Fibroblast of skin of right quadriceps (primary cell): ENCODE data around the gene TOMM34.

ENCODE experiments used
- DNase-seq: peaks from one replicate; pipeline ENCODE4 v3.0.0-alpha.2; 2013

The TOMM34 gene

GRCh38 chr20:44960103-44960852 is at the start of gene TOMM34:
Gene TOMM34, minus strand, starts transcription at chr20:44960397. Its CDS starts 64 bp downstream, at chr20:44960333.
- DNase-seq: peak; percentile 89

DNA sequence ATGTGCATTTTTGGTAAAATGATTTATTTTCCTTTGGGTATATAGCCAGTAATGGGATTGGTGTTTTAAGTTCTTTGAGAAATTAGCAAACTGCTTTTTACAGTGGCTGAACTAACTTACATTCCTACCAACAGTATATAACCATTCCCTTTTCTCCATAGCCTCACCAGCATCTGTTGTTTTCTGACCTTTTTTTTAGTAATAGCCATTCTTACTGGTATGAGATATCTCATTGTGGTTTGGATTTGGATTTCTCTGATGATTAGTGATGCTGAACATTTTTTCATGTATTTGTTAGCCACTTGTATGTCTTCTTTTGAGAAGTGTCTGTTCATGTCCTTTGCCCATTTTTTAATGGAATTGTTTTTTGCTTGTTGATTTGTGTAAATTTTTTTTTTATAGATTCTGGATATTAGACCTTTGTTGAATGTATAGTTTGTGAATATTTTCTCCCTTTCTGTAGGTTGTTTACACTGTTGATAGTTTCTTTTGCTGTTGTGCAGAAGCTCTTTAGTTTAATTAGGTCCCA is 48.4 kb upstream of the TOMM34 start:
- DNase-seq: peak; percentile 10

DNA sequence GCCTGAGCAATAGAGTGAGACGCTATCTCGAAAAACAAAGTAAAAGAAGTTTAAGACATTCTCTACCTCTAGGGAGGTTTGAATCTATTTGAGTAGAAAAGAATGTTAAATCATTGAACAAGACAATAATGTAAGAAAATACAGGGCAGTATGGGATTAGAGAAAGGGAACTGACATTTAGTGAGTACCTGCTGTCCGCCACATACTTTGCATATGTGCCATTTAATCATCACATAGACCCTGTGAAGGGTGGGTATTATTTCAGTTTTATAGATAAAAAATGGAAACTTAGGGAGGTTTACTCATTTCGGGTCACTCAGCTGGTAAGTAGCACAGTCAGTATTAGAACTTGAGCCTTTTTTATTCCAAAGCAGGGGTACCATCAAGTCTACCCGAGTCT is 37.5 kb upstream of the TOMM34 start:
- no peak for DNase-seq

GRCh38 chr20:44997171-44997570 is 37.0 kb upstream of the TOMM34 start:
- DNase-seq: no peak

DNA sequence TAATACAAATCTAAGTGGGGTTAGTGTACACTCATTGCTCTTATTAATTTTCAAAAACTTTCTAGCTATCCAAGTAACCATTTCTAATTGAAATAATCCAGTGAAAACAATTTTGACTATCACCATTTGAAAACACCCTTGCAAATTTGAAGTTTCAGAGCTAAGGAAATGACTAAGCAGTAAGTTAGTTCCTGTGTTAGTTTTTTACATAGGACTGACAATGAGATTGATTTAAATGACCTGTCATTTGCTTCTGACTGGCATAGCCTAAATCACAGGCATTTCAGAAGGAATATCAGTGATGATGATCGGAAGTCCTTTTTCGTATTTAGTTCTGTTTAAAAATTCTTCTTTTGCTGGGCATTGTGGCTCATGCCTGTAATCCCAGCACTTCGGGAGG is 33.1 kb upstream of the TOMM34 start:
- DNase-seq: no peak

DNA sequence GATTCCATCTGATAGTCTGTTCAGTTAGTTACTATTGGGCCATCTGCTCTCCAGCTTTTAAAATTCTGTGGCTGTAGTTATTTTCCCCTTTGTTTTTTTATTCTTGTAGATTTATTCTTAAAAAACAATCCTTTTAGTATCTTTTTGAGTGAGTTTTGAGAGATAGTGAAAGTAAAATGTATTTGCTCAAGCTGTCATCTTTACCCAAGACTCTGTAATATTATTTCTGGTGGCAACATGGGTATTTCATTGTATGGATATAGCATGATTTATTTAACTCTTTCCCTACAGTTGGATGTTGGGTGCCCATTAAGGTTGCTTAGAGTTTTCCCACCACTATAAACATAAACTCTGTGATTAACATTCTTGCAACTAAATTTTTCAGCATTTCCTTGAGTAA is 30.8 kb upstream of the TOMM34 start:
- DNase-seq: no peak

- DNase-seq: no peak
These were observed 30.2 kb upstream of the TOMM34 start for GRCh38 chr20:44990425-44990824.

- DNase-seq: no peak
These were observed 28.5 kb upstream of the TOMM34 start for GRCh38 chr20:44988631-44989171.

DNA sequence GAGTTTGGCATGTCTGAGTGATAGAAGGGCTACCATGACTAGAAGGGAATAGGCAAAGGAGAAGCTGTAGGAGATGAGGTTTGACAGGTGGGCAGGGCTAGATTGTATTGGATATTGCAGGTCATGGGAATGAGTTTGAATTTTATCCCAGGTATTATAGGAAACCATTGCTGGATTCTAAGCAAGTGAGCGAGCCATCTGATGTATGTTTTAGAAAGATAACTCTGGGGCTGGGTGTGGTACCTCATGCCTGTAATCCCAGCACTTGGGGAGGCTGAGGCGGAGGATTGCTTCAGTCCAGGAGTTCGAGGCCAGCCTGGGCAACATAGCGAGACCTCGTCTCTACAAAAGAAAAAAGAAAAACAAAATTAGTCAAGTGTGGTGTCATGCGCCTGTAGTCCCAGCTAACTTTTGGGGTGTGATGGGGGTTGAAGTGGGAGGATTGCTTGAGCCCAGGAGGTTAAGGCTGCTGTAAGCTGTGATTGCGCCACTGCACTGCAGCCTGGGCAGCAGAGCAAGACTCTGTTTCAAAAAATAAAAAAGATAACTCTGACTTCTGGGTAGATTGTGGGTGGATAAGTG is 23.0 kb upstream of the TOMM34 start:
- DNase-seq: no peak

DNA sequence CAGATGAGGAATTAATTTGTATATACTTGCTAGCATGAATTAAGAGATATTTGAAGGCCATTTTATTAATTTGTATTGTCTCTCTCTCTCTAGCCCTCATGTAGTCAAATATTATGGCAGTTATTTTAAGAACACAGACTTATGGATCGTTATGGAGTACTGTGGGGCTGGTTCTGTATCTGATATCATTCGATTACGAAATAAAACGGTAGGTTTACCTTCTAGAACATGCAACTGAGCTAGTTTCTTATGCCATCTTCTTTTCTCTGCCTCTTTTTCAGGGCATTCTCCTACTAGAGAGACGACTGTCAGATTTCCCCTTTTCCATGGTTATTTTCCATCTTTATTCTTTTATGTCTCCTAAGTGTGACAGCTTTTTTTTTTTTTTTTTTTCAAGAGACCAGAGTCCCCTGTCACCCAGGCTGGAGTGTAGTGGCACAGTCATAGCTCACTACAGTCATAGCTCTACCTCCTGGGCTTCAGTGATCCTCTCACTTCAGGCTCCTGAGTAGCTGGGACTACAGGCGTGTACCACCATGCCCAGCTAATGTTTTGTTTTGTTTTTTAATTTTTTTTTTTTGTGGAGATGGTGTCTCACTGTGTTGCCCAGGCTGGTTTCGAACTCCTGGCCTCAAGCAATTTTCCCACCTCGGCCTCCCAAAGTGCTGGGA is 21.7 kb upstream of the TOMM34 start:
- DNase-seq: no peak

DNA sequence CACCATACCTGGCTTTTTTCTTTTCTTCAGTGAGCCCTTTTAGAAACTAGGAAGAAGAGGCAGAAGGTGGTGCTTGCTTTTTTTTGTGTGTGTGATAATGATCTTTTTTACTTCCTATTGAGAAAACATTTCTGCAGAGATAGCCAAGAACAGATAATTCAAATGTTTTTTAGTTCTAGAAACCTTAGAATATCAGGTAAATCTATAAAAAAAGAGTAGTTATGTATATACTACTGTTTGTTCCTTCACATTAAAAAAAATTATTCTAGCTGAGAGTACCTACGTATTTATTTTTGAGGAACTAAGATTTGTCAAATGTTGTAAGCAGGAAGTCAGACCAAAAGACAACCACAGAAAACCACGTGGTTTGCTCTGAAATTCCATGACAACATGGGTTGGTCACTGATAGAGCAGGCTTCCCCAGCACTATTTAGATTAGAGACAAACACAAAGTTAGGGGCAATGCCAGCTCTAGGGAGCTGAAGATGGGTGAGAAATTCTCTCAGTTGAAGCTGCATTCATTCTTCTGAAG is 19.0 kb upstream of the TOMM34 start:
- no peak for DNase-seq

GRCh38 chr20:44976698-44977097 is 16.5 kb upstream of the TOMM34 start:
- DNase-seq: no peak

GRCh38 chr20:44973053-44973452 is 12.9 kb upstream of the TOMM34 start:
- DNase-seq: peak; percentile 50

DNA sequence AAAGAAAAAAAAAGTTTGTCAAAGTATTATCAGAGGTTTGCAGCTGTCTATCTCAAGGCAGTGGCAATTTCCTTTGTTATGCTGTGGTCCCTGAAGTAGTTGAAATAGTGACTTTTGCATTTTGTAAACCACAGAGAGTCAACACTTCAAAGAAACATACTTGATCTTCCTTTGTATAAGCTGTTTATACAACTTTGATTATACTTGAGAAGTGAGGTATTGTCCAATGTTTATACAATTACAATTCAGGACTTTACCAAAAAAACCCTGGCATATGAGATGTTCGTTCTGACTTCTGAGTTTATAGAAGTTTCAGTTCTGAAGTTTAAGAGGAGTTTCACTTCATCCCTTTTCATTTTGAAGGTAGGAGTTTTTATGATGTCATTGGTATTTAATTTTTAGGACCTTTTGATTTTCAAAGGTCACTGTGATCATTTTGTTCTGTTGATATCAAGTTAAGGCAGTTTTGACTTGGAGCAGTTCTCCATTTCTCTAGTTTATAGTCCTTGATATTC is 10.1 kb upstream of the TOMM34 start:
- DNase-seq: no peak

- no peak for DNase-seq
These were observed 9.2 kb upstream of the TOMM34 start for GRCh38 chr20:44969300-44969894.

DNA sequence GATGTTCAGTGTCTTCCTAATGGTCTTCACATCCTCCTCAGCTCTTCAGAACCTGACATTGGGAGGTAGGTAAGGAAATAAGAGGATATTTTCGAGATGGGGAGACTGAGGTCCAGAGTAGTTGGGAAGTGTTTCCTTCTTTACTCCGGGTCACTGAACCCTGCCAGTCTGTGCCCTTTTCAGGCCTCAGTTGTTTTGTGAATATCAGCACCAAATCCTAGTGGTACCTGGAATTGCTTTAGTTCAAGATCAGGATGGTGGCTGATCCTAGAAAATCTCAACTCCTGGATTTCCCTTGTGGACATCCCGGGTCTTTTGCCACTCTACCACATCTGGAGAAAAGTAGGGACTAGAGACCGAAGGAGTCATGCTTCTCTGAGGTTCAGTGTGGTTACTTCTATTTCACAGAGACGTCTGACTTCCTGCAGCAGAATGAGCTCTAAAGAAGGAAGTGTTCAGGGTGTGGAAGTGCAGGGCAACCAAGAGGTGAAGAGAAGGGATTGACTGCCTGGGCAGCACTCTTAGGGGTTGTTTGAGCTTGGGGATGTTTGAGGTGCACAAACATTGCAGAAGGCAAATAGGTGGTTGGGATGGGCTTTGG is 7.1 kb upstream of the TOMM34 start:
- no peak for DNase-seq

GRCh38 chr20:44966030-44966961 is 6.1 kb upstream of the TOMM34 start, which contains the start of gene STK4:
Gene STK4, plus strand, starts transcription at chr20:44966512. Its CDS starts 57 bp downstream, at chr20:44966569.
- peak; percentile 91 for DNase-seq

DNA sequence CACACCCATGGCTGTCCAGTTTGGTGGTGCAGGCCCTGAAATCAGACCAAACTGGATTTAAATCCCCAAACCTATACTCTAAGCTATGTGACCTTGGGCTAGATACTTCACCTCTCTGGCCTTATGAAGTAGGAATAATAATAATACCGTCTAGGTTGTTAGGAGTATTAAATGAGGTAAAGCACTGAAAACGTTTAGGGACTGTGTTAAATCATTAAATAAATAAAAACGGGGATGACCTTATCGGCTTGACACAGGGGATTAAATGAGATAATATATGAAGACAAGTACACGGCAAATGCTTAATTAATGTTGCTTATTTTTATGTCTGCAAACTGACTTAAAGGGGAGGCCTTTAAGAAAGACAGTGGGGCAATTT is 5.4 kb upstream of the TOMM34 start:
- no peak for DNase-seq

DNA sequence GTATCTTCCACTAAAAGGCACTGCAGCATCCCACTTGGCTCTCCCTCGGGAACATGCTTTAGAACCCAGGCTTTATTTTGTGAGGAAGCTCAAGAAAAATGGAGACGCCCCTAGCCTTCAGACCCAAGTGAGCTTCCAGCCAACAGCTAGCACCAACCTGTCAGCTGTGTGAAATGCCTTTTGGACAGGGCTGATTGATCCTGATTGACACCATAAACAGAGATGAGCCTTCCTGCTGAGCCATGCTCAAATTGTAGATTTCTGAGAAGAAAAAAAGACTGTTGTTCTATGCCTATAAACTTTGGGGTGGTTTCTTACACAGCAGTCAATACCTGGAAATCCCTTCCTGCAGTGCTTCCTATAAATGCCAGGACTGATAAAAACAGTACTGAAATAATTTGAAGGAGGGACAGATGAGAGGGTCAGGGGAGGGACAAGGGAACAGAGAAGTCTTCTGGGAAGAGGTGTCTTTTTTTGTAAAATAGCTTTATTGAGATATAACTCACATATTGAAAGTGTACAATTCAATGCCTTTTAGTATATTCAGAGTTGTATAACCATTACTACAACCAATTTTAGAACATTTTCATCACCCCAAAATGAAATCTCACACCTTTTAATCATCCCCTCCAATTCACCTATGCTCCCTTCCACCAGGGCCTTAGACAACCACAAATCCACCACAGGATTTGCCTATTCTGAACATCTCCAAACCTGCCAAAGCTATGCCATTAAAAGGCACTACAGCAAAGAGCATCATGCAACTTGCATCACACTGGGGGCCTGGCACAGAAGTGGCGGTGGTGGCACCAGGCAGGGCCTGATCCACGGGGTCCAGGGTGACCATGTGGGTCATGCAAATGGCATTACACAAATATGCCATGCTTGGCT is 3.4 kb upstream of the TOMM34 start:
- DNase-seq: no peak

- no peak for DNase-seq
These were observed 2.3 kb upstream of the TOMM34 start for GRCh38 chr20:44962483-44962882.
